Sigmoid colon (tissue), 7 donors: ENCODE measurements around the gene MLLT6. TPM values are rescaled to one million over a fixed set of nuclear protein-coding genes. Genes with fewer than 3 reads are reported as not detected.

Source experiments
- DNase-seq: peaks from one replicate; pipeline ENCODE4 v3.0.0-alpha.2; 2019
- H3K27ac ChIP-seq, 4 donors: fragments of 200-600 bp; sonication (generic); one replicate each; pipeline ENCODE4 v1.5.1; 2016 to 2019; ENCODE audit warnings: mild to moderate bottlenecking in 1 of 4
- H3K27me3 ChIP-seq, 3 donors: fragments of 200-600 bp; sonication (generic); one replicate each; pipeline ENCODE4 v1.5.1; 2019; ENCODE audit warnings: mild to moderate bottlenecking in 1 of 3
- H3K36me3 ChIP-seq, 4 donors: fragments of 200-600 bp; sonication (generic); one replicate each; pipeline ENCODE4 v1.5.1; 2016 to 2019
- H3K4me1 ChIP-seq, 4 donors: fragments of 200-600 bp; sonication (generic); one replicate each; pipeline ENCODE4 v1.5.1; 2017 to 2019
- H3K4me3 ChIP-seq, 4 donors: fragments of 200-600 bp; sonication (generic); one replicate each; pipeline ENCODE4 v1.5.1; 2017 to 2019; ENCODE audit warnings: mild to moderate bottlenecking in 2 of 4, moderate library complexity in 1 of 4
- H3K9me3 ChIP-seq, 4 donors: fragments of 200-600 bp in 3 of 4; sonication (generic) in 3 of 4; one replicate each; pipeline versions ENCODE4 v1.5.1 to v1.6.1; 2013 to 2019
- CTCF ChIP-seq, 4 experiments: fragments of 450-650 bp in 3 of 4; fragments of 200-600 bp in 1 of 4; IDR thresholded peaks; one replicate each; pipeline ENCODE4 v1.5.1; 2016 to 2019; ENCODE audit warnings: antibody characterized with exemption in 4 of 4, mild to moderate bottlenecking in 3 of 4, moderate library complexity in 2 of 4
- EP300 ChIP-seq, 4 donors: sonication (generic); formaldehyde crosslinking; IDR thresholded peaks; one replicate each; pipeline ENCODE4 v1.6.1; 2017; ENCODE audit warnings: antibody characterized with exemption in 4 of 4
- POLR2A ChIP-seq, 2 donors: fragments of 450-650 bp; IDR thresholded peaks; one replicate each; pipeline ENCODE4 v1.6.1; 2016; ENCODE audit warnings: antibody characterized with exemption in 2 of 2, mild to moderate bottlenecking in 2 of 2, moderate library complexity in 2 of 2
- POLR2AphosphoS5 ChIP-seq, 4 donors: sonication (generic); formaldehyde crosslinking; IDR thresholded peaks; one replicate each; pipeline ENCODE4 v1.6.1; 2017; ENCODE audit warnings: antibody characterized with exemption in 4 of 4
- WGBS, 2 donors: extraction: QIAGEN DNeasy Blood & Tissue Kit; methylation state at CpG; one replicate each; pipeline ENCODE4 v1.1.7; 2013; 5-methylcytosine and 5-hydroxymethylcytosine counted together
- intact Hi-C: fragments of 100-400 bp; cut with DNase I; formaldehyde crosslinking; loops from one replicate; pipeline ENCODE4 v1.15.1; 2023
- polyA plus RNA-seq, 3 donors: library from polyadenylated mRNA; stranded (reverse); fragments of 200-250 nt; gene quantifications; one replicate each; pipeline ENCODE4 v1.2.3, GENCODE V29; 2013
- total RNA-seq, 4 donors: library from RNA; depleted of rRNA; stranded (reverse); fragments of >200 nt; gene quantifications; one replicate each; pipeline ENCODE4 v1.1.0, GENCODE V29; 2016
- donor health status: healthy with polysubstance abuse.
- donor health status: Bipolar disorder and iron deficiency.
- donor health status: healthy.

Gene MLLT6
- total and polyA plus RNA-seq, 7 donors = 15.3 to 90.3 (median 51.5) TPM

- intact Hi-C loops = loop anchor here (1.0 to 2.0 kb wide), 2 partner anchors 21 to 73 kb away; partner anchors contain the start of genes CISD3 and CWC25
- H3K36me3 ChIP-seq = peaks cover 9 to 22% (median 12%) of the 10 kb centered on the region in 4 donors
- H3K27me3 ChIP-seq = peaks cover 0 to 26% (median 0%) of the 10 kb centered on the region in 3 donors
- H3K4me3 ChIP-seq = peak overlapping the region; percentile 78 to 92 (median 86)
- no peak for TF ChIP-seq EP300 (IDR thresholded peaks at IDR 0.05)
- no peak for TF ChIP-seq POLR2A (IDR thresholded peaks at IDR 0.05)
- peak in 1 of 4 donors; percentile 23 for TF ChIP-seq POLR2AphosphoS5 (IDR thresholded peaks at IDR 0.05)
- TF ChIP-seq CTCF (IDR thresholded peaks at IDR 0.05) = no peak
- H3K9me3 ChIP-seq = no peaks in the 10 kb centered on the region
- peak overlapping the region; percentile 86 to 94 (median 89) for H3K27ac ChIP-seq
- peaks cover 0 to 62% (median 60%) of the 10 kb centered on the region in 4 donors for H3K4me1 ChIP-seq
- WGBS, 2 donors = 0% methylated on average over 44 of the region's 44 CpGs
- peak; percentile 90 for DNase-seq
Observed at GRCh38 chr17:38751808-38752307, 46.8 kb downstream of the MLLT6 start.

GRCh38 chr17:38752308-38753070, 47.4 kb downstream of the MLLT6 start, which contains the start of gene PSMB3:
PSMB3 (plus strand) TSS chr17:38752741; CDS start chr17:38752827, 86 bp downstream.
- H3K9me3 ChIP-seq = no peaks in the 10 kb centered on the region
- peak in 1 of 2 donors; percentile 21 for TF ChIP-seq POLR2A (IDR thresholded peaks at IDR 0.05)
- no peak for TF ChIP-seq CTCF (IDR thresholded peaks at IDR 0.05)
- no peak for TF ChIP-seq EP300 (IDR thresholded peaks at IDR 0.05)
- TF ChIP-seq POLR2AphosphoS5 (IDR thresholded peaks at IDR 0.05) = peak; percentile 23 to 78 (median 67)
- H3K4me1 ChIP-seq = peaks cover 0 to 56% (median 54%) of the 10 kb centered on the region in 4 donors
- peak within 1 kb of the TSS; percentile 78 to 92 (median 86) for H3K4me3 ChIP-seq
- H3K27me3 ChIP-seq = peaks cover 0 to 23% (median 0%) of the 10 kb centered on the region in 3 donors
- intact Hi-C loops = loop anchor here (1.0 kb wide), 1 partner anchor 73 kb away; the partner anchor contains the start of gene CWC25
- H3K27ac ChIP-seq = peak within 1 kb of the TSS; percentile 86 to 94 (median 89)
- H3K36me3 ChIP-seq = peaks cover 9 to 28% (median 13%) of the 10 kb centered on the region in 4 donors
- WGBS, 2 donors = 0% methylated on average over 44 of the region's 44 CpGs
- DNase-seq = peak; percentile 99

GRCh38 chr17:38753071-38753506, 48.0 kb downstream of the MLLT6 start:
- TF ChIP-seq POLR2A (IDR thresholded peaks at IDR 0.05) = no peak
- no peak for TF ChIP-seq POLR2AphosphoS5 (IDR thresholded peaks at IDR 0.05)
- no peak for TF ChIP-seq CTCF (IDR thresholded peaks at IDR 0.05)
- TF ChIP-seq EP300 (IDR thresholded peaks at IDR 0.05) = no peak
- WGBS, 2 donors = 4 to 10% methylated on average over 22 of the region's 22 CpGs
- peak overlapping the region; percentile 86 to 94 (median 89) for H3K27ac ChIP-seq
- no peak for DNase-seq
- peak overlapping the region; percentile 78 to 92 (median 86) for H3K4me3 ChIP-seq
- H3K9me3 ChIP-seq = no peaks in the 10 kb centered on the region
- peaks cover 0 to 53% (median 50%) of the 10 kb centered on the region in 4 donors for H3K4me1 ChIP-seq
- peaks cover 0 to 17% (median 0%) of the 10 kb centered on the region in 3 donors for H3K27me3 ChIP-seq
- H3K36me3 ChIP-seq = peaks cover 9 to 34% (median 19%) of the 10 kb centered on the region in 4 donors
- intact Hi-C loops = no loop called here

- no peak for TF ChIP-seq POLR2AphosphoS5 (IDR thresholded peaks at IDR 0.05)
- no peak for TF ChIP-seq EP300 (IDR thresholded peaks at IDR 0.05)
- TF ChIP-seq POLR2A (IDR thresholded peaks at IDR 0.05) = no peak
- no peak for TF ChIP-seq CTCF (IDR thresholded peaks at IDR 0.05)
- no peak overlapping the region for H3K27ac ChIP-seq
- H3K4me1 ChIP-seq = no peaks in the 10 kb centered on the region
- WGBS, 2 donors = 72 to 82% methylated on average over 4 of the region's 4 CpGs
- H3K36me3 ChIP-seq = peaks cover 37 to 100% (median 43%) of the 10 kb centered on the region in 4 donors
- H3K9me3 ChIP-seq = no peaks in the 10 kb centered on the region
- intact Hi-C loops = no loop called here
- H3K27me3 ChIP-seq = no peaks in the 10 kb centered on the region
- no peak for DNase-seq
- no peak overlapping the region for H3K4me3 ChIP-seq
Observed at GRCh38 chr17:38761612-38762011, 56.5 kb downstream of the MLLT6 start.
